OCI-M2 (cell line): Measurements from ENCODE around the gene PRKAG2.

ENCODE experiments used
- DNase-seq: peaks from one replicate; lab custom pipeline; 2025; ENCODE audit not compliant: unreplicated experiment; lab: John Stamatoyannopoulos, UW

Gene PRKAG2

DNA sequence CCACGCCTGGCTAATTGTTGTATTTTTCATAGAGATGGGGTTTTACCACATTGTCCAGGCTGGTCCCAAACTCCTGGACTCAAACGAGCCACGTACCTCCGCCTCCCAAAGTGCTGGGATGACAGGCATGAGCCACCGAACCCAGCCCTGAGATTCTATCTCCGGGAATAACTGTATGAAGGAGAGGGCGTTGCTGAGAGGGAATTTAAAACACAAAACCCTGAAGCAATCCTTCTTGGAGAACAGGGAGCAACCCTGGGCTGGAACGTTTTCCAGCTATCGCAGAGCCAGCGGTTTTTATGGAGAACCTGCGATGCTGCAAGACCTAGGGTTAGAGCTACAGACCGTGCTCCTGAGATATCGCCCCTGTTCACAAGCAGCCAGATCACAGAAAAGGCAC is 144.6 kb downstream of the PRKAG2 start:
- no peak for DNase-seq

DNA sequence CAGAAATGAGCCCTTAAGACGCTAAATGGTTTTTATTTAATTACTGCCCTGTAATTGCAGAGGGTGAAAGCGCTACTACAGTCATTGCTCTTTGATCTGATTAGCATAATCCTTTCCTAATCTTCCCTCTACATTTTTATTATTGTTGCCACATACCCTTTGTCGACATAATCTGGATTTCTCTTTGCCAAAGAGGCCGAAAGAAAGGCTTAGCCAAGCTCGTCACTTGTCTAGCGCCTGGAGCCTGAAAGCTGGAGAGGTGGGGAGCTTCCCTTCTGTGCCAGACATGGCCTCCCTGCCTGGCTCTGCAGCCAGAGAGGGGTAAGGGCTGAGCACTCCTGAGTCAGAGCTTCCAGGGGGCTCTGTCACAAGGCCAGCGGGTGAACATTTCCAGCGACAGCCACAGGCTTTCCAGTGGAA is 145.9 kb downstream of the PRKAG2 start:
- no peak for DNase-seq

DNA sequence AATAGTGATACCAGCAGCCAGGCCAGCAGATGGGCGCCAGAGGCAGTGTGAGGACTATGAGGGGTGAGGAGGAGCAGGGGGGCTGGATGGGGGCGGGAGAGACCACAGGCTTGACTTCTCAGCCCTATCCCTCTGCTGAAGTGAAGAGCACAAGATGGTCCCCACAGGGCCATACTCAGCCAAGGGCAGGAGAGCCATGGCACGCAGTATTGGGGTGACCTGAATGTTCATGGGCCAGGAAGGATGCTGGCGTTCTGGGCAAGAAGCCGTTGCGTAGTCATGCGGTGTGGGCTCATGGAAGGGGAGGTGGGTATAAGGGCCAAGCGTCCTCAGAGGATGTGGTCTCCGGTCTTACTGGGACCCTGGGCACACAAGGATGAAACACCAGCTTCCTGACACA is 146.3 kb downstream of the PRKAG2 start:
- DNase-seq: no peak

DNA sequence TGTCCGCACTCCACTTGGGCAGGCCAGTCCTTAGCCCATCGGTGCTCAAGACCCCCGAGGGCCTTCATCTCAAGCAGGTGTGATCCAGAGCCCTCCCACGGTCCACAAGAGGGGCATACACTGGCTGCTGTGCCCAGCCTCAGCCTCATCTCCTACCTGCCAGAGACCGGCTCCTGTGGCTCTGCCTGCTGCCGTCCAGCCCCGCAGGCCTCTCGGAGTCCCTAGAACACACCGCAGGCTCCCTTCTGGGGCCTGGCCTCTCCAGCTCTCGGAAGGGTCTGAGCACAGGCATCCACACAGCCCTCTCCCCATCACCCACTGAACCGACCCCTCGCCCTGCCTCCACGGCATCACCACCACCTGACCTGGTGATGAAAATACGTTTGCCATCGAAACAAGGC is 147.4 kb downstream of the PRKAG2 start:
- no peak for DNase-seq

DNA sequence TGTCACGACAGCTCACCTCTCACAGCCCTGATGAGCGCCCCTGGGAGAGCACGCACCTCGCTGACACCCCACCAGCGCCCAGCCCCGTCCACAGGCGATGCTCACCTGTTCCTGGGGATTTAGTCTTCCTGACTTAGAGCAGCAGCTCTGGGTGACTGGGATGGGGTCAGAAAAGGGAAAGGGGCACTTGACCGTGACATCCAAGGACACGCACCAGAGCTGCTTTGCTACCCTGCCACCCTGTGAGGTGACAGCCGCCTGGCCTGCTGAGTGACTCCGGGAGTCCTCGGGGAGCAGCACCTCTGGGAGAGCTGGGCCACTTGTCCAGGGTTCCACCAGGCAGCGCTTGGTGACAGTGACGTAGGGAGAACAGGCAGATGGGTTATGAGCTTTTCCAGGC is 148.2 kb downstream of the PRKAG2 start:
- DNase-seq: no peak

DNA sequence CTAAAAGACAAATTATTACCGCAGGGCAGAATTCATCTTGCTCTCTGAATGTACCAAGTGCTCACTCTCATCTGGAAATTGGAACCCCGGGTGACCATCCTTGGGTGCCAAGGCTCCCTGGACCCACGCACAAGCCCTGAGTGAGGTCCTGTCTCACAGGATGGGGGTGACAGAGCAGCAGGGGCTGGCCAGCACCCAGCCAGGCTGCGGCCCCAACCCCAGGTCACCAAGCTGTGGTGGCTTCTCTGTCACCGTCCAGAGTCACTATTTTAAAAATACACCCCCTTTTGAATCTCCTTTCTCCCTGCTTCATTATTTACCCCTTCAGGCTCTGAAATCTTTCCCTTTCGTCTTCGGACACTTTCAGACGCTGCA is 148.6 kb downstream of the PRKAG2 start:
- no peak for DNase-seq

DNA sequence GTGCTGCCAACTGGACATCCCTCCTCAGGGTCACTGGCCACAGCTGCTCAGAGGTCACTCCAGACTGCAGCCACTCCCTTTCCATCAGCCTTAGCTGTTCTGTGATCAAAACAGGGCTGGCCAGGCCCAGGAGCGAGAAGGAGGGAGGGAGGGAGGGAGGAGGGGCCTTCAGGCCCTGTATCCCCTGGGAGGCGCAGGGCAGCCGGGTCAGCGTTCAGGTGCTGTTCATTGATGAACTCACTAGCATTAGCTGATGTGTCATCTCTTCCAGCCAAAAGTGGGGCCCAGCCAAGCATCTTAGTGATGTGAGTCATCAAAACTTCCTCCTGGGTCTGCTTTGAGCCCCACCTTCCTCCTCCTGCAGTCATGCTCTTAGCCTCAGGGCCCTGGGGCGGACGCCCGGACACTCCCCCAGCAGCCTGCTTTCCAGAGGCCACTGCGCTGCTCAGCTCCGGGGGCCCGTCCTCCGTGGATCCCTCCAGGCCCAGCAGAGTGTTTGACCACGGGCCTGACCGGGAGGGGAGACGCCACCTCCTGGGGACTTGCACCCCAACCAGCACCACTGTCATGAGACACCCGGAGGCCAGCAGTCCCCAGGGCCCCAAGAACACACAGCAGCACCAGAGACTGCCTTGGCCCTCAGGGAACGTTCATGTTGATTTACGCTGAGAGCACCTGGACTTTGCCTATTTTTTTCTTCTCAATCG is 149.2 kb downstream of the PRKAG2 start:
- DNase-seq: no peak

DNA sequence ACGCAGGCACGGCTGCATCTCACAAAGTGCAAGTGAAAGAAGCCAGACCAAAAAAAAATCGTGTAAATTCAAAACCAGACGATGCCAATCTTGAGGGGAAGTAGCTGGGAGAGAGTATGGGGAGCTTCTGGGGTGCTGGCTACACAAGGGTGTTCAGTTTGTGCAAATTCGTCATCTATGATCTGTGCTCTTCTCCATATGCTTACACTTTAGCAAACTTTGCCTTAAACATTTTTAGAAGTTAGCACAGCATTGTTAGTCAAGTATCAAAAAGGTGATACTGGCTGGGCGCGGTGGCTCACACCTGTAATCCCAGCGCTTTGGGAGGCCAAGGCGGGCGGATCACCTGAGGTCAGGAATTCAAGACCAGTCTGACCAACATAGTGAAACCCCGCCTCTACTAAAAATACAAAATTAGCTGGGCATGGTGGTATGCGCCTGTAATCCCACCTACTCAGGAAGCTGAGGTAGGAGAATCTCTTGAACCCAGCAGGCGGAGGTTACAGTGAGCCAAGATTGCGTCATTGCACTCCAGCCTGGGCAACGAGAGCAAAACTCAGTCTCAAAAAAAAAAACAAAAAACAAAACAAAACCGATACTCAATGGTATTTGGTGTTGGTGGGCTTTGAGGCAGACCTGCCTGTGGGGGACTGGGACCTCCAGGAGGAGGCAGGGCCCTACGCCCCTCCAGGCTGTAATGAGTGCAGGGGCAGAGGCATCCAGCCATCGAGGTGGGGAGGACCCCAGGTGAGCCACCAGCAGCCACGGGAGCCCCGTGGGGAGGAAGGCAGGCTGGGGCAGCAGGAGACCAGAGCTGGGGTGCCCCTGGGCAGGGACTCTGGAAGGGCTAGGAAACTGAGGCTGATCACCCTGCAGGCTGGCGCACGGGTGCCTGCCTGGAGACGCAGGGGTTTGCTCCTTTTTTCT is 150.0 kb downstream of the PRKAG2 start:
- no peak for DNase-seq

DNA sequence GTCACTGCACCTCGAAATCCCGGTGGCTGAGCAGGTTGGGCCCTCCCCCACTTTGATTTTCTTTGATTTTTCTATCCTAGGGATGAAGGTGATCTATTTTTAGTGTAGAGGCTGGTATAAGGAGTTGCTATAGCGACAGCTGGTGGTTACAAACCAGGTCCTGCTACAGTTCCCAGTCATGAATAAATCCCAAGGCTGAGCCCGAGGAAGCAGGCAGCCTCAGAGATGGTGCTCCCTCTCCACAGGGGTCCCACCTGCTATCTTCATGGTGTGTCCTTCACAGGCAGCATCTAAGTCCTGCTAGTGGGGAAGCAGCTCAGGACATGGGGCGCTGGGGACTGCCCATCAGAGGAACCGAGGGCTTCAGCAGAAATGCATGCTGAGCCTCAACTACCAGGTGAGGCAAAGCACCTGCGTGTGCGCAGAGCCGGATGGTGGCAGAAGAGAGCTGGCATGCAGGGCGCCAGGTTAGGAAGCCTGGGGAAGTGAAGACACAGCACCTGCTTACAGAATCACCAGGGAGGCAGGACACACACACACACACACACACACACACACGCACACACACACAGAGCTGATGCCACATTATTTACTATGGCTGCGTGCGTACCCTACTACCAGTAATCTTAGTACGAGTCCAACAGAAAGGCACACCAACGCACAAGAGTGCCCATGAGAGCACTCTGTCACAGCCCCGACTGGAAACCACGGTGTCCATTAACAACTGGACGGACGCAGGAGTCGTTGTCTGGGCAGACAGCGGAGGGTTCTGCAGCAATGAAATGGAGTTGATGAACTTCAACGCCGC is 150.9 kb downstream of the PRKAG2 start:
- DNase-seq: no peak

DNA sequence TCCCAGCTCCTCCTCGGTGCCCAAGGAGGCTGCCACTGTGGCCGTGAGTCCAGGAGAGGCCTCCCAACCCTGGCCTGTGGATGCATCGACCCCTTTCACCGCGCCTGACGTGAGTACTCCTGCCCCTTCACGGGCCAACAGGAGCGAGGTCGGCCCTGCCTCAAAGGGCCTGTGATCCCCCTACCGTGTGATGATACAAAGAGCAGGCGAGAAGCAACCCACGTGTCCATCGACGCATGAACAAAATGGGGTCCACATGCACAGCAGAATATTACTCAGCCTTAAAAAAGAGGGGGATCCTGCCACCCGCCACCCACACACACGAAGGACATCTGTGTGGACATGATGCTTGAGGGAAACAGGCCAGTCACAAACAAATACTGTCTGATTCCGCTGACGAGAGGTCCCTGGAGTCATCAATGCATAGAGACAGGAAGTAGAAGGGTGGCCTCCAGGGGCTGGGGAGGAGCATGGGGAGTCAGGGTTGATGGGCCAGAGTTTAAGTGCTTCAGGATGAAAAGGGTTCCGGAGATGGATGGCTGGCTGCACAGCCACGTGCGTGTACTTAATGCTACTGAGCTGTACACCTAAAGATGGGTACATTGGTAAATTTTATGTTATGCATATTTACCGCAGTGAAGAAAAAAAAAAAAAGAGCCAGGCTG is 151.9 kb downstream of the PRKAG2 start:
- DNase-seq: no peak

DNA sequence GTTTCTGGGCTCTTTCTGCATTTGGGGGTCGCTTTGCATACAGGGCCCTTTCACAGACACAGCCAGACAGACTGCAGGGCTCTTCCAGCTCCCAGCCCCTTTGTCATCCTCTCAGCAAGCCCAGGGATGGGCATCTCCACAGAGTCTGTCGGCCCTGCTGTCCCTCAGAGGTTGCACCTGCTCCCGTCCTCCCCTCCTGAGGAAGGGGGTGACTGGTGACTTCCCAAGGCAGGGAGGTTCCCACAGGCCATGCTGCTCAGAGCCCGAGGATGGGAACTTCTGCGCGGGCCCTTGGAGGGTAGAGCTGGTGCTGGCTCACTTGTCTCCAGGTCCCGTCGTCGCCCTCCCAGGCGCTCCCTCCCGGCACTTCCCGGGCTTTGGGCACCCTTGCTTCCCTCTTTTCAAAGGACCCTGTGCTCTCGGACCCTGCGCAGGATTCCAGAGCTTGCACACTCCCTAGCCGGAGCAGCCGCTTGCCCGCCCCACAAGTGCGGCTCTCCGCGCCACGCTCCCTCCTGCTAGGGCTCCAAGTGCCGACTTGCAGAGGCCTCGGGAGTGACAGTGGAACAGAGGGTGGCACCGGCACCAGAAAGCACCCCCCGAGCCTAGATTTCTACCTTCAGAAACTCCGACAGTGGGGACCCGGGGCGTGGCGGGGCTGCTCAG is 152.5 kb downstream of the PRKAG2 start:
- DNase-seq: no peak

DNA sequence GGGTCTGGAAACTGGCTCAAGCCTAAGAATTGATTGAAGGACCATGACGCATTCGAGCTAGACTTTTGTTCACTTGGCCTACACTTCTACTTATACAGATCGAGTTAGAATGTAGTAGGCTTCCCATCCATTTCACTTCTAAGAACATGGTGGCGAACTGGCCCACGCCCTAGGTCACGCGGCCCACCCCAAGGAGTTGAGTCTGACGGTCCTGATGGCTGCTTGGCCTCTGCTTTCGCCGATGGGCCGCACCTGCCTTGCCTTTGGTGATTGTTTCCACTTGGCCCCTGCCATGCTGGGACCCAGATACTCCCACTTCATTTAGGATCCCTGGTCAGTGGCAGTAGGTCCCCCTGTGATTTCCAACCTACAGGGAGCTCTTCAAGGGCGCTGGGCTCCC is 153.6 kb downstream of the PRKAG2 start:
- no peak for DNase-seq

DNA sequence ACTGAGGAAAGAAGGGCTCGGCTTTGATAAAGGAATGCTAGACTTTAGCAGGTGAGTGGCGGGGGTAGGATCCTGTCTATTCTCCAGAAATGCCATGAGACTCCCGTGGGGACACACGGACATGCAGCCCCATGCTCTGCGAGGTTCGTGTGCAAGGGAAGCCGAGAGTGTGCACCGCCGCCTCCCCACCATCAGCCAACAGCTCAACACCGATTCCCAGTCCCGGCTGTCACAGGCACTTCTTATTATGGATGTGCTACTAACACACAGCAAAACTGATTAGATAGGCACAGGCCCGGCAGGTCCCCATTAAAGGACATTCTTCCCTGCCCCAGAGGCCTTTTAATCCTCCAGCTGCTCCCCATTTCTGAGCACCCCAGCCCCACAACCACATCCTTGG is 154.4 kb downstream of the PRKAG2 start:
- no peak for DNase-seq

DNA sequence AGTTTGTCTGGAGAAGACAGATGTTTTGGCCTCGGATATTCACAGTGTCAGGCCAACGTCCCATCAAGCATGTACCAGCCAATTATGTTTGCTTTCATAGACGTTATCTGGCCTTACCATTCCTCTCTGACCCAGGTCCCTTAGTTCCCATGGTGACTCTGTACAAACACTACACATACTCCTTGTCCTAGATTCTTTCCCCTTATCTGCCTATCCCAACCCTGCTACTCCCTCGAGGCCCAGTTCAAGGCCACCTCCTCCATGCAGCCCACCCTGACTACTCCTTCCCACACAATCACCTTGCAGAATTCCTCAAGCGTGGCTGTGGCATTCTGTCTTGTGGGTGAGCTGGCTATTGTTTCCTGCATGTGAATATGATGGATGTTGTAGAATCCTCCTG is 155.2 kb downstream of the PRKAG2 start:
- no peak for DNase-seq

DNA sequence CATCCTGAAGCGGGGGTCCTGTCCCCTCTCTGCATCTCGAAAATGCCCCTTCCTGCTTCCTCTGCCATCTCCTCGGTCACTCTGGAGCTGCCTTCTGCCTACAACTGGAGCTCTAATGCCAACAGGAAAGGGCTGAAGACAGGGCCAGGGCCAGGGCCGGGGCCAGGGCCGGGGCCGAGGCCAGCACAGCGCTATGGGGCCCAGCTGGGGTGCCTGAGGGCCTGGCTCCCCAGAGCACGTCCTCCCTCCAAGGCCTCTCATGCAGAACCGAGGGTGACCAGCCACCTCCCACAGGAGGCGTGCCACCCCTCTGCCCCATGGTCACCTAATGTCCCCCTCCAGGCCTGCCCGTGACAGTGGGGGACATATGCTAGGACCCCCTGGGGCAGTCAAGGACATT is 155.7 kb downstream of the PRKAG2 start:
- no peak for DNase-seq

DNA sequence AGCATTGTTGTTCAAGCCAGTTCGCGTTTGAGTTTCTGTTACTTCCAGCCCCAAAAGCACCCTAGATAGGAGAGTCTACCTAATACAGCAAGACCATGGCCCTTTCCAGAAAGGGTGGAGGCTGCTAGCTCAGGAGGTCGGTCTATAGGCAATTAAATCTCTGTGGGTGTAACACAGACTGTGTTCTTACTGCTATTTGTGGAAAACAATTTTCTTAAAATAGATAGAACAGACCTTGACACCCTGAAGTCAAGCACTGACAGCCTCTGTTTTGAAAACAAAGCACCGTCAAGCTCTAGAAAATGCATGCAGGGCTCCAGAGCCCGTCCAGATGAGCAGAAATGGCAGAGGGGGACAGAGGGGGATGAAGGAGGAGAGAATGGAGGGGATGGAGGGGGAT is 156.6 kb downstream of the PRKAG2 start:
- DNase-seq: no peak

DNA sequence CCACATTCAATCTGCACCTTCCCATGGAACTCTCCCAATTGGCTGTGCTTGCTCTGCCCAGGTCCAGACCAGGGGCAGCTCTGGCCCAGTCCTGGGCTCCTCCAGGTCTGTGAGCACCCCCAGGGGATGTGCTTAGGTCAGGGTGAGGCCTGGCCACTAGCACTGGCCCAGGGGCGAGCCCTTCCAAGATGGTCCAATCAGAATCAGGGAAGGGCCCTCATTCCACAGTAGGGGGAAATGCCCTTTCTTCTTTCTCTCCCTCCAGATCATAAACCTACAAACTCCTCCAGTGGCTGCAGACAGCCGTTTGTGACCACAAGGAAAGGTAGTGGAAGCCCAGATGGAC is 157.0 kb downstream of the PRKAG2 start:
- no peak for DNase-seq

DNA sequence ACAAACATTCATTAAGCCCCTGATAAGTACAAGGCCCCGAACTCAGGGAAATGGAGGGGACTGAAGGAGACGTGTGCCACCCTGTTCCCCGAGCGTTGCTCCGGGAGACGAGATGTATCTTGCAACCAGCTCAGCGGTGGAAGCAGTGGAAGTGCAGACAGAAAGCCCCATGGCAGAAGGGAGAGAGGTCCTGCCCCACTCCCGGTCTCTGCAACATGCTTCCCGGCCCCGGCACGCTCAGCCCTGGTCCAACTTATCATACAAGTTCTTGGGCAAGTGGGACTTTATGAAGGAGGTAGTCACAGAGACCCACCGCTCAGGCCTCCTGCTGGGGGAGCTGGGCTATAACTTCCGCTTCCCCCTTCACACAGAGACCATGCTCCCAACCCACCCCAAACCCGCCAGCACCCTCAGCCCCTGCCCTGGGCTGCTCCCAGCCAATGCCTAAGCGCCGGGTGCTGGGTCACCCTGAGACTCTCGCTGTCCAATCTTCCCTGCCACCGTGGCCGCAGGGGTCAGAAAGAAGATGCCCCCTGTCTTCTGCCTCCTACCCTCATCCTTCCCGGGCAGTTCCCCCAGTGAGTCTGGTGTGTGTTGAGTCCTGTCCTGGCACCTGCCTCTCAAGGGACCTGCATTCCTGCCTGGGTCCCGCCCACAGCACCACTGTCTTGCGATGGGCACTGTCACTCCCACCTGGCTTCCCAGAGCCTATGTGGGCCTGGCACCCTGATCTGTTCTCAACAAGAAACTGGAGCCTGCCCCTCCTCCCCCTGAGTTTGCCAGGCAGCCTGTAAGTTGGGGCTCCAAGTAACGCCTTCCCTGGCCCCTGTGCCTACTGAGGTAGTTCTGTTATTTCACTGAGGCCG is 157.7 kb downstream of the PRKAG2 start:
- no peak for DNase-seq

DNA sequence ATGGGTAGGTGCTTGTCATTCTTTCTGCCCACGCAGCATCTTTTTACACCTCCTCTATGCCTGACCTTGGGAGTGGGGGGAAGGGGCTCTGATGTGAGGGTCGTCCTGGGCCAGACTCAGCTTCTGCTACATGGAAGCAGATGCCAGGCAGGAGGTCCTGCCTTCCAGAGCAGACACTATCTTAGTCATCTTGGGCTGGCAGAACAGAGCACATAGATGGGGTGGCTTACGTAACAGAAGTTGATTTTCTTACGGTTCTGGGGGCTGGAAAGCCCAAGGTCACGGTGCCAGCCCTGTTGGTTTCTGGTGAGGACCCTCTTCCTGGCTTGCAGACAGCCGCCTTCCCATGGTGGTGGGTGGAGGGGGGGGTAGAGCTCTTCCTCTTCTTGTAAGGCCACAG is 159.0 kb downstream of the PRKAG2 start:
- no peak for DNase-seq

DNA sequence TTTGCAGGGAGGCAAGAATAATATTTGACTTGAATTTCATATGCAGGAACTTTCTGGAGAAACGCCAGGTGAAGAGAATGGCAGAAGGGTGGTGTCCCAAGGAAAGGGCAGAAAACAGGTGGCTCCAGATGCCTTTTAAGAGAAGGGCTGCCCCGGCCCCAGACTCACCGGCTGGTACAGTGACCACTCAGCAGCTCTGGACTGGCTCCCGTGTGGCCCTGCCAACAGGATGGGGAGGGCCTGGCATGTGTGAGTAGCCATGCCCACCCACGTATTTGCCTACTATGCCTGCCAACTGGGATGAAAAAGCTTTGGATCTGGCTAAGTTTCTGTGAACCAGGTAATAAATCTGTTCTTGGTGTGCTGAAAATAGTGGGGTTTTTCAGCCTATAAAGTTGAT is 159.5 kb downstream of the PRKAG2 start:
- DNase-seq: no peak
